OCI-LY1 (cell line): ENCODE data around the gene ABCC6.

Experiments used
- H2AFZ ChIP-seq: fragments of 200-600 bp; sonication (generic), shearing (Covaris generic); 2 replicates; pipeline ENCODE4 v1.6.0; 2014; ENCODE audit warnings: antibody characterized with exemption, mild to moderate bottlenecking, low read length
- H3F3A ChIP-seq: fragments of 200-600 bp; sonication (generic), shearing (Covaris generic); 2 replicates; pipeline ENCODE4 v1.6.0; 2014; ENCODE audit warnings: mild to moderate bottlenecking, antibody characterized with exemption, low read length, moderate library complexity; ENCODE audit not compliant: insufficient read depth
- H3K27ac ChIP-seq: fragments of 200-600 bp; sonication (generic); 2 replicates; pipeline ENCODE4 v1.5.1; 2014; ENCODE audit warnings: low read length, mixed run types, mild to moderate bottlenecking, low read depth; ENCODE audit not compliant: poor library complexity, severe bottlenecking
- H3K27me3 ChIP-seq: fragments of 200-600 bp; sonication (generic); 2 replicates; pipeline ENCODE4 v1.6.0; 2014; ENCODE audit warnings: antibody characterized with exemption, mild to moderate bottlenecking, low read length, moderate library complexity; ENCODE audit not compliant: insufficient read depth
- H3K36me3 ChIP-seq: fragments of 200-600 bp; sonication (generic); 2 replicates; pipeline ENCODE4 v1.6.1; 2014; ENCODE audit warnings: mild to moderate bottlenecking, antibody characterized with exemption, low read length, moderate library complexity, mixed read lengths; ENCODE audit not compliant: insufficient read depth
- H3K4me1 ChIP-seq: fragments of 200-600 bp; sonication (generic); 2 replicates; pipeline ENCODE4 v1.5.1; 2014; ENCODE audit warnings: mild to moderate bottlenecking, low read length, moderate library complexity; ENCODE audit not compliant: insufficient read depth, severe bottlenecking
- H3K4me2 ChIP-seq: fragments of 200-600 bp; sonication (generic), shearing (Covaris generic); 2 replicates; pipeline ENCODE4 v1.6.1; 2014; ENCODE audit warnings: low read length
- H3K4me3 ChIP-seq: fragments of 200-600 bp; sonication (generic); 2 replicates; pipeline ENCODE4 v1.5.1; 2014; ENCODE audit warnings: low read length, low read depth, mild to moderate bottlenecking, mixed read lengths; ENCODE audit not compliant: poor library complexity, severe bottlenecking
- H3K79me2 ChIP-seq: fragments of 200-600 bp; shearing (Covaris generic); 2 replicates; pipeline ENCODE4 v1.6.1; 2016; ENCODE audit warnings: mixed run types, low read length, mixed read lengths; ENCODE audit not compliant: insufficient read depth
- H3K9ac ChIP-seq: fragments of 200-600 bp; sonication (generic), shearing (Covaris generic); 2 replicates; pipeline ENCODE4 v1.6.1; 2014; ENCODE audit warnings: mild to moderate bottlenecking, low read length, mixed read lengths
- H3K9me2 ChIP-seq: fragments of 200-600 bp; sonication (generic), shearing (Covaris generic); 2 replicates; pipeline ENCODE4 v1.6.1; 2014; ENCODE audit warnings: low read depth, mild to moderate bottlenecking, low read length, mixed read lengths
- H3K9me3 ChIP-seq: fragments of 200-600 bp; shearing (Covaris generic); 2 replicates; pipeline ENCODE4 v1.6.1; 2014; ENCODE audit warnings: low read length, mixed read lengths
- H4K20me1 ChIP-seq: fragments of 200-600 bp; sonication (generic), shearing (Covaris generic); 2 replicates; pipeline ENCODE4 v1.6.0; 2016; ENCODE audit warnings: mild to moderate bottlenecking, low read length; ENCODE audit not compliant: insufficient read depth
- EZH2 ChIP-seq: fragments of 200-600 bp; sonication (generic), shearing (Covaris generic); IDR thresholded peaks from 2 replicates; pipeline ENCODE4 v1.8.0; 2017; ENCODE audit warnings: borderline replicate concordance, mixed run types, mild to moderate bottlenecking, antibody characterized with exemption, low read length, moderate library complexity, mixed read lengths
- TF ChIP-seq, protein P1 (sequence below): fragments of 200-600 bp; sonication (generic), shearing (Covaris generic); IDR thresholded peaks from 2 replicates; pipeline ENCODE4 v1.5.1; 2017; ENCODE audit warnings: mild to moderate bottlenecking, antibody characterized with exemption, low read length, moderate library complexity, mixed read lengths

The ABCC6 gene

DNA sequence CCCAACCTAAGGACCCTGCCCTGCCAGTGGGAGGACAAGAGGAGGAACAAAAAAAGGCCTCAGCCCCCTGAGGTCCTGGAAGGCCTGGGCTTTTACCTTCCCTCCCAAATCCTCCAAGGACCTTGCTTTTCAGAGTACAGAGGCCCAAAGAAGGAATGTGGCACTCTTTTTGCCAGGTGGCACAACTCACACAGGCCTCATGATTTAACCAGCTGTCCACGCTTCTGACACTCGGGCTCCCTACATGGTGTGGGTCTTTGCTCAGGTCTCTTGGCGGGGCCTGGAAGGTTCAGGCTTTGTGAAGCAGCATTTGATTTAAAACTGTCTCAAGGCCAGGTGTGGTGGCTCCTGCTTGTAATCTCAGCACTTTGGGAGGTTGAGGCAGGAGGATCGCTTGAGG lies 120.6 kb downstream of the ABCC6 start:
- H4K20me1 ChIP-seq: no peaks in the 10 kb centered on the region
- no peaks in the 10 kb centered on the region for H3K27me3 ChIP-seq
- H3K9me2 ChIP-seq: no peaks in the 10 kb centered on the region
- H3F3A ChIP-seq: peaks cover 7% of the 10 kb centered on the region; the same call in 1 of the 2 replicates
- peaks cover 69% of the 10 kb centered on the region for H3K36me3 ChIP-seq
- no peaks in the 10 kb centered on the region for H3K9me3 ChIP-seq
- no peak overlapping the region for H3K4me3 ChIP-seq
- H3K4me1 ChIP-seq: peaks cover 55% of the 10 kb centered on the region
- TF ChIP-seq, protein P1, sequence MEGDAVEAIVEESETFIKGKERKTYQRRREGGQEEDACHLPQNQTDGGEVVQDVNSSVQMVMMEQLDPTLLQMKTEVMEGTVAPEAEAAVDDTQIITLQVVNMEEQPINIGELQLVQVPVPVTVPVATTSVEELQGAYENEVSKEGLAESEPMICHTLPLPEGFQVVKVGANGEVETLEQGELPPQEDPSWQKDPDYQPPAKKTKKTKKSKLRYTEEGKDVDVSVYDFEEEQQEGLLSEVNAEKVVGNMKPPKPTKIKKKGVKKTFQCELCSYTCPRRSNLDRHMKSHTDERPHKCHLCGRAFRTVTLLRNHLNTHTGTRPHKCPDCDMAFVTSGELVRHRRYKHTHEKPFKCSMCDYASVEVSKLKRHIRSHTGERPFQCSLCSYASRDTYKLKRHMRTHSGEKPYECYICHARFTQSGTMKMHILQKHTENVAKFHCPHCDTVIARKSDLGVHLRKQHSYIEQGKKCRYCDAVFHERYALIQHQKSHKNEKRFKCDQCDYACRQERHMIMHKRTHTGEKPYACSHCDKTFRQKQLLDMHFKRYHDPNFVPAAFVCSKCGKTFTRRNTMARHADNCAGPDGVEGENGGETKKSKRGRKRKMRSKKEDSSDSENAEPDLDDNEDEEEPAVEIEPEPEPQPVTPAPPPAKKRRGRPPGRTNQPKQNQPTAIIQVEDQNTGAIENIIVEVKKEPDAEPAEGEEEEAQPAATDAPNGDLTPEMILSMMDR: no peak
- TF ChIP-seq EZH2: no peak
- no peak overlapping the region for H2AFZ ChIP-seq
- no peak overlapping the region for H3K27ac ChIP-seq
- H3K9ac ChIP-seq: no peak overlapping the region
- no peak overlapping the region for H3K4me2 ChIP-seq
- no peaks in the 10 kb centered on the region for H3K79me2 ChIP-seq

DNA sequence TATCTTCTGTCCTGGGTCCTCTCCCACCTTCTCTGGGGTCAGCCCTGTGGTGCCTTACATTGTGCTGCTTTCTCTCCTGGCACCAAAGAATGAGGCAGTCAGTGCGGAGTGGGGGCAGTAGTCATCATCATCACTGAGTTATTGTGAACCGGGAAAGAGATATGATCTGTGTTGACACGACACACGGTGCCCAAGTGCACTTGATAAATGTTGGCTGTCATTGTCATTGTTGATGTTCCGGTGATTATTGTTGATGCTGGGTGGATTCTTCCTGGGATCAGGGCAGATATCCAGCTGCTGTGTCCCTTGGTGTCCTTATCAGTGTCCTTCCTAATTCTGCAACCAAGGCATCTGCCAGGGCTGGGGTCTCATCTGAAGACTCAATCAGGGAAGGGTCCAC lies 121.7 kb downstream of the ABCC6 start:
- H3F3A ChIP-seq: 0 out of 2 replicates have a peak, but pooled peaks cover 4% of the 10 kb centered on the region
- H3K27ac ChIP-seq: peak overlapping the region; percentile 65
- peaks cover 66% of the 10 kb centered on the region for H3K36me3 ChIP-seq
- no peaks in the 10 kb centered on the region for H3K9me2 ChIP-seq
- no peaks in the 10 kb centered on the region for H3K79me2 ChIP-seq
- no peak overlapping the region for H3K4me2 ChIP-seq
- H3K9ac ChIP-seq: no peak overlapping the region
- no peaks in the 10 kb centered on the region for H4K20me1 ChIP-seq
- no peak overlapping the region for H3K4me3 ChIP-seq
- H3K9me3 ChIP-seq: no peaks in the 10 kb centered on the region
- no peak overlapping the region for H2AFZ ChIP-seq
- H3K4me1 ChIP-seq: peaks cover 62% of the 10 kb centered on the region
- TF ChIP-seq, protein P1: no peak
- TF ChIP-seq EZH2: no peak
- H3K27me3 ChIP-seq: no peaks in the 10 kb centered on the region

DNA sequence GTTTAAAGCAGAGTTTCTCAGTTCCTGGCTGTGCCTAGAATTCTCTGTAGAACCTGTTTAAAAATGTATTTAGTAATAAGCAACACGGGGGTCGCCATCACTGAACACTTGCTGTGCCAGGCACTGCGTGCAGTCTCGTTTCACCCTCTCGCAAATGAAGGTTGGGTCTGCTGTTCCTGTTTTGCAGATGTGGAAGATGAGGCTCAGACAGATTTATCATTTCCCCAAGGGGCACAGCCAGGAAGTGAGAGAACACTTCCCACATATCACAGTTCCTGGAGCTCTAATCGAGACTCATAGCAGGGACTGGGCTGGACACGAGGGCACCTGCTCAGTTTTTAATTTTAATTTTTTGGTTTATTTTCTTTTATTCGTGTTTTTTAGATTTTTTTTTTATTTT lies 122.7 kb downstream of the ABCC6 start:
- peak overlapping the region; percentile 65 for H3K27ac ChIP-seq
- no peaks in the 10 kb centered on the region for H3K9me3 ChIP-seq
- H3F3A ChIP-seq: 0 out of 2 replicates have a peak, but pooled peaks cover 4% of the 10 kb centered on the region
- no peaks in the 10 kb centered on the region for H3K79me2 ChIP-seq
- H2AFZ ChIP-seq: no peak overlapping the region
- no peaks in the 10 kb centered on the region for H3K27me3 ChIP-seq
- no peaks in the 10 kb centered on the region for H3K9me2 ChIP-seq
- no peak for TF ChIP-seq EZH2
- TF ChIP-seq, protein P1: no peak
- no peaks in the 10 kb centered on the region for H4K20me1 ChIP-seq
- peak overlapping the region; percentile 19; the same call in 1 of the 2 replicates for H3K9ac ChIP-seq
- no peak overlapping the region for H3K4me3 ChIP-seq
- H3K4me2 ChIP-seq: peak overlapping the region; percentile 28; the same call in 1 of the 2 replicates
- H3K4me1 ChIP-seq: peaks cover 62% of the 10 kb centered on the region
- peaks cover 62% of the 10 kb centered on the region for H3K36me3 ChIP-seq
